Loucy (cell line): ENCODE results near the gene CFAP126.

Source experiments
- EZH2phosphoT487 ChIP-seq: fragments of 200-600 bp; IDR thresholded peaks from 2 replicates; pipeline ENCODE4 v1.6.1; 2018; ENCODE audit warnings: antibody characterized with exemption, mild to moderate bottlenecking, moderate library complexity, borderline replicate concordance
- TF ChIP-seq, protein P1 (sequence below): fragments of 200-600 bp; sonication (generic); conservative IDR thresholded peaks from 2 replicates; pipeline ENCODE4 v1.5.1; 2014; ENCODE audit warnings: mild to moderate bottlenecking, antibody characterized with exemption, low read length

DNA sequence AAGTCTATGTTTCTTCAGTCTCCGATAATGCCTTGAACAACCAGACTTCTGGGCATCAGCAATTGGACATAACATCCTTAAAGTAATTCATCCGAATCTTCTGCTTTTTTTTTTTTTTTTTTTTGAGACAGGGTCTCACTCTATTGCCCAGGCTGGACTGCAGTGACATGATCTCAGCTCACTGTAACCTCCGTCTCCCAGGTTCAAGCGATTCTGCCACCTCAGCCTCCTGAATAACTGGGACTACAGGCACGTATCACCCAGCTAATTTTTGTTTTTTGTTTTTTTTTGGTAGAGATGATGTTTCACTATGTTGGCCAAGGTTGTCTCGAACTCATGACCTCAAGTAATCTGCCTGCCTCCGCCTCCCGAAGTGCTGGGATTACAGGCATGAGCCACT lies 23.9 kb upstream of the CFAP126 start:
- TF ChIP-seq, protein P1, sequence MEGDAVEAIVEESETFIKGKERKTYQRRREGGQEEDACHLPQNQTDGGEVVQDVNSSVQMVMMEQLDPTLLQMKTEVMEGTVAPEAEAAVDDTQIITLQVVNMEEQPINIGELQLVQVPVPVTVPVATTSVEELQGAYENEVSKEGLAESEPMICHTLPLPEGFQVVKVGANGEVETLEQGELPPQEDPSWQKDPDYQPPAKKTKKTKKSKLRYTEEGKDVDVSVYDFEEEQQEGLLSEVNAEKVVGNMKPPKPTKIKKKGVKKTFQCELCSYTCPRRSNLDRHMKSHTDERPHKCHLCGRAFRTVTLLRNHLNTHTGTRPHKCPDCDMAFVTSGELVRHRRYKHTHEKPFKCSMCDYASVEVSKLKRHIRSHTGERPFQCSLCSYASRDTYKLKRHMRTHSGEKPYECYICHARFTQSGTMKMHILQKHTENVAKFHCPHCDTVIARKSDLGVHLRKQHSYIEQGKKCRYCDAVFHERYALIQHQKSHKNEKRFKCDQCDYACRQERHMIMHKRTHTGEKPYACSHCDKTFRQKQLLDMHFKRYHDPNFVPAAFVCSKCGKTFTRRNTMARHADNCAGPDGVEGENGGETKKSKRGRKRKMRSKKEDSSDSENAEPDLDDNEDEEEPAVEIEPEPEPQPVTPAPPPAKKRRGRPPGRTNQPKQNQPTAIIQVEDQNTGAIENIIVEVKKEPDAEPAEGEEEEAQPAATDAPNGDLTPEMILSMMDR: no peak
- no peak for TF ChIP-seq EZH2phosphoT487
